SU-DHL-6 (cell line): ENCODE measurements around the gene CHST10.

ENCODE experiments used
- CTCF ChIP-seq: fragments of 200-600 bp; sonication (generic); IDR thresholded peaks from one replicate; pipeline ENCODE4 v1.5.1; 2017; ENCODE audit warnings: antibody characterized with exemption, mild to moderate bottlenecking, low read length, moderate library complexity; ENCODE audit not compliant: insufficient read depth, poor library complexity, severe bottlenecking
- EZH2phosphoT487 ChIP-seq: fragments of 200-600 bp; sonication (generic), shearing (Covaris generic); conservative IDR thresholded peaks from 2 replicates; pipeline ENCODE4 v1.6.1; 2018; ENCODE audit warnings: mild to moderate bottlenecking, antibody characterized with exemption, low read length, moderate library complexity, mixed read lengths

GRCh38 chr2:100451092-100451491 is 33.6 kb upstream of the CHST10 start:
- TF ChIP-seq CTCF = no peak
- TF ChIP-seq EZH2phosphoT487 = no peak
